ENCODE data around the gene FRA10AC1.

DNA sequence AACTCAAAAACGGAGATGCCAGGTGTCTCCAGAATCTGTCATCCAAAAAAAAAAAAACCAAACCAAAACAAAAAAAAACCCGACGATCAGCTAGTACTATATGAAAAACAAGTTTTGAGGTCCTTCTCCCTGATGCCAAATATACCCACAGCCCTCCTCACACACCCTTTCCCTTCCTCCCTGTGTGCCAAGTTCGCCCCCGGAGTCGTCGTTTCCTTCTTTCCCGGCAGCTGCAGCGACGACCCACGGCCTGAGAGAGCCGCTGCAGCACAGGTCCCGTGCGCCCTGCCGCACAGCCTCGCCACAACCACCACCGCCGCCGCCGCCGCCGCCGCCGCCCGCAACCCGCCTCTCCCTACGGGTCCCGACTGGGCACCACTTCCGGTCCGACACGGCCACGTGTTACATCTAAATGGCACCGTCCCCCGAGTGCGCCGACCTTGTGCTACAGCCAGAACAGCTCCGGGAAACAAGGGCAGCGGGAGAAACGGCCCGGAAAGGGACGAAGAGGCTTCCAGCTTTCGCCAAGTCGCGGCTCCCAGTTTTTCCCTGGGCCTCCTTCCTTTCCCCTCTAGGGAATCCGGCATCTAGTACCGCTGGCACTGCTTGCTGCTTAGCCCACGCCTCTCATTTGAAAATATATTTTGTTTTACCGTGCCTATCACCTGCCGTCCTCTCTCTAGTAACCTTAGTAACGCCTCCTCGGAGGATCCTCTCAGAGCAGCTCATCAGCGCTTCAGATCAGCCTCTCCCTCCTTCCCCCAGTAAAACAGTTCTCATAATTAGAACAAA, at the start of gene FRA10AC1:
- no peak for TF ChIP-seq ZNF274 (IDR thresholded peaks at IDR 0.05; ENCODE audit: low read depth, low read length)
- TF ChIP-seq YY1 (IDR thresholded peaks at IDR 0.05; ENCODE audit: insufficient read depth, insufficient read length), result no peak

Measured in NT2/D1 (cell line).